OCI-LY3 (cell line): Measurements from ENCODE around the gene VTA1.

Source experiments
- CTCF ChIP-seq: fragments of 200-600, 300-600 bp; sonication (generic); IDR thresholded peaks from 2 replicates; pipeline ENCODE4 v1.5.1; 2014; ENCODE audit warnings: antibody characterized with exemption, low read length, low read depth
- EZH2phosphoT487 ChIP-seq: fragments of 200-600 bp; shearing (Covaris generic); IDR thresholded peaks from 2 replicates; pipeline ENCODE4 v1.6.1; 2018; ENCODE audit warnings: antibody characterized with exemption, mixed run types, low read depth

GRCh38 chr6:142238881-142239280 is 91.8 kb downstream of the VTA1 start:
- TF ChIP-seq CTCF = no peak
- no peak for TF ChIP-seq EZH2phosphoT487
